HG03565 (cell line): ENCODE results near the gene SELENOS.

ENCODE experiments used
- ATAC-seq: cut with Tn5 transposase; IDR thresholded peaks from one replicate; pipeline ENCODE4 v1.9.1; 2021; ENCODE audit warnings: mild to moderate bottlenecking, moderate library complexity; ENCODE audit not compliant: unreplicated experiment

Gene SELENOS

GRCh38 chr15:101251830-101252820 is 25.2 kb downstream of the SELENOS start, which contains the start of gene CHSY1:
Gene CHSY1, minus strand, starts transcription at chr15:101252048. Its CDS starts 592 bp downstream, at chr15:101251456.
- ATAC-seq = peak; percentile 70

- ATAC-seq = peak; percentile 15
Measured at GRCh38 chr15:101250873-101251829, 26.1 kb downstream of the SELENOS start.

GRCh38 chr15:101250341-101250831 is 26.9 kb downstream of the SELENOS start:
- ATAC-seq = no peak

- no peak for ATAC-seq
Measured at GRCh38 chr15:101248274-101248673, 29.0 kb downstream of the SELENOS start.

GRCh38 chr15:101246824-101247745 is 30.2 kb downstream of the SELENOS start:
- ATAC-seq = no peak

GRCh38 chr15:101246391-101246790 is 30.9 kb downstream of the SELENOS start:
- ATAC-seq = no peak

GRCh38 chr15:101244889-101245668 is 32.2 kb downstream of the SELENOS start:
- no peak for ATAC-seq

GRCh38 chr15:101244036-101244781 is 33.1 kb downstream of the SELENOS start:
- no peak for ATAC-seq

- no peak for ATAC-seq
Measured at GRCh38 chr15:101243420-101243819, 33.9 kb downstream of the SELENOS start.

GRCh38 chr15:101242999-101243336 is 34.3 kb downstream of the SELENOS start:
- no peak for ATAC-seq

- ATAC-seq = peak; percentile 73
Measured at GRCh38 chr15:101242160-101242998, 34.9 kb downstream of the SELENOS start.

GRCh38 chr15:101240358-101240757 is 36.9 kb downstream of the SELENOS start:
- no peak for ATAC-seq

GRCh38 chr15:101239724-101240136 is 37.6 kb downstream of the SELENOS start:
- ATAC-seq = no peak

GRCh38 chr15:101237251-101237650 is 40.0 kb downstream of the SELENOS start:
- ATAC-seq = no peak

GRCh38 chr15:101233651-101234280 is 43.5 kb downstream of the SELENOS start:
- ATAC-seq = no peak

GRCh38 chr15:101232677-101233076 is 44.6 kb downstream of the SELENOS start:
- ATAC-seq = no peak

GRCh38 chr15:101228313-101228712 is 49.0 kb downstream of the SELENOS start:
- no peak for ATAC-seq
